Activated T-cell treated with anti-CD3 and anti-CD28 coated beads, Interleukin-2, amount 50 U/mL, for 1 hour (primary cell): ENCODE data around the gene CYTH4.
"Not testable (repeated sequence)": the region's sequence is repeated elsewhere in the genome, so short reads cannot be mapped to it uniquely, and the experiment has no call there.

Experiments used
- DNase-seq: peaks from one replicate; pipeline ENCODE4 v3.0.0-alpha.2; 2020

CYTH4 gene

DNA sequence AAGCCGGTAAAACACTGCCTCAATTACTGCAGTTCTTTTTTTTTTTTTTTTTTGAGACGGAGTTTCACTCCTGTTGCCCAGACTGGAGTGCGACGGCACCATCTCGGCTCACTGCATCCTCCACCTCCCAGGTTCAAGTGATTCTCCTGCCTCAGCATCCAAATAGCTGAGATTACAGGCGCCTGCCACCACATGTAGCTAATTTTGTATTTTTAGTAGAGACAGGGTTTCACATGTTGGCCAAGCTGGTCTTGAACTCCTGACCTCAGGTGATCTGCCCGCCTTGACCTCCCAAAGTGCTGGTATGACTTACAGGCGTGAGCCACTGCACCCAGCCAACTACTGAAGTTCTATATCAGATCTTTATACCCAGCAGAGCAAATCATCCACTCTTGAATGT is 30.5 kb upstream of the CYTH4 start:
- DNase-seq, result not testable (repeated sequence)

GRCh38 chr22:37253126-37253660 is 29.1 kb upstream of the CYTH4 start:
- no peak for DNase-seq

- no peak for DNase-seq
Observed at GRCh38 chr22:37254209-37254866, 28.0 kb upstream of the CYTH4 start.

- no peak for DNase-seq
Observed at GRCh38 chr22:37254867-37255233, 27.5 kb upstream of the CYTH4 start.

GRCh38 chr22:37255558-37256006 is 26.7 kb upstream of the CYTH4 start:
- no peak for DNase-seq

GRCh38 chr22:37256075-37256726 is 26.1 kb upstream of the CYTH4 start:
- DNase-seq, result no peak

DNA sequence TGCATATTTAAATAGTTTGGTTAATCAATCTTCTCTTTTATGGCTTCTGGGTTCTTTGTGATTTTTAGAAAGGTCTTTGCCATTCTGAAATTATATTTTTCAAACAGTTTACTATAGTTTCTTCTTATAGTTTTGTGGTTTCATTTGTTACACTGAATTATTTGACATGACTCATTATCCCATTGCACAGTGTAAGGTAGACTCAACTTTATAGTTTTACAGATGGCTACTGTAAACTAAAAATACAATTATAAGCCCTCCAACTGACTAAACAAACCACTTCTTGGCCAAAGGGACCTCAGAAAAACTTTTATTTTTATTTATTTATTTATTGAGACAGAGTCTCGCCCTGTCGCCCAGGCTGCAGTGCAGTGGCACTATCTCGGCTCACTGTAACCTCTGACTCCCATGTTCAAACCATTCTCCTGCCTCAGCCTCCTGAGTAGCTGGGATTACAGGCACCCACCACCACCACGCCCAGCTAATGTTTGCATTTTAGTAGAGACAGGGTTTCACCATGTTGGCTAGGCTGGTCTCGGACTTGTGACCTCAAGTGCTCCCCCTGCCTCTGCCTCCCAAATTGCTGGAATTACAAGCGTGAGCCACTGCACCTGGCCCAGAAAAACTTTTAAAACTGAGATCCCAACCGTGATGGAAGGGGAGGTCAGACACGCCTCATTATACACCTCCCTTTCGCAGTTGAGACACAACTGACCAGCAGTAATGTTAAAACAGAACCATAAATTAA is 24.1 kb upstream of the CYTH4 start:
- no peak for DNase-seq

- no peak for DNase-seq
Observed at GRCh38 chr22:37258753-37259401, 23.4 kb upstream of the CYTH4 start.

DNA sequence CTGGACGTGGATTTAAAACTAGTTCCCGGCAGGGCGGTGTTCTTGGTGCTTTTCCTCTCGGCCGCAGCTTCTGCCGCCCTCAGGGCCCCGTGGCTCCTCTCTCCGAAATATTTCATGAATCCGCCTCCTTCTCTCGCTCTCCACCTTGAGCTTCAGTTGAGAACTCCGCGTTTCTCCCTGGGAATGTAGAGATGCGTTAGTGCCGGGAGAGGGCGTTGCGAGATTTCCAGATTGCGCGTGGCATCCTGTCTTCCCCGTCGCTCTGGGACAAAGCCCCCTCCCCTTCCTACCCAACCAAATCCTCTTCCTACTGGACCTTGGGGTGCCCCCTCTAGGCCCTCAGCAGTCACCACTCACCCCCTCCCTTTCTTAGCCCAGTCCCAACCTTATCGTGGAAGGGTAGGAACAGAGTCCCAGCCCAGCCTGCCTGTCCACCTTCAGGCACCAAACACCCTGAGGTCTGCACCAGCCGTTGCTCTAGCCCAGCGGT is 22.7 kb upstream of the CYTH4 start:
- peak; percentile 40 for DNase-seq

DNA sequence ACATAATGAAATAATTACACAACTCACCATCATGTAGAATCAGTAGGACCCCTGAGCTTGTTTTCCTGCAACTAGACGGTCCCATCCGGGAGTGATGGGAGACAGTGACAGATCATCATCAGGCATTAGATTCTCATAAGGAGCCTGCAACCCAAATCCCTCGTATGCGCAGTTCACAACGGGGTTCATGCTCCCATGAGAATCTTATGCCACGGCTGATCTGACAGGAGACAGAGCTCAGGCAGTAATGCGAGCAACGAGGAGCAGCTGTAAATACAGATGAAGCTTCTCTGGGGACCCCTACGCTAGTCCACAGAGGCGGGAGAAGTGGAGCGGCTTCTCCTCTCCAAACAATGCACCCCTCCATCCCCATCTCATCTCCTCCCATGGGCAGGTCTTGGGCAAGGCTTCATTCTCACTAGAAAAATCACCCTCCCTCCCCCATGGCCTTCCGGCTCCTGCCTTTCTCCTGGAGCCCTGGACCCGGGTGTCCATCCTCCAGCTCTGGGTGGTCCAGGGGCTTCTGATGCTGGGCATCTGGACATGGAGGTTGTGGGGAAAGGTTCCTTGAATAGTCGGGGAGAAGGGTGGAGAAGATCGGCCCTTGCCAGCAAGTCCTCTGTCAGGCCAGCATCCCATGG is 22.0 kb upstream of the CYTH4 start:
- DNase-seq, result no peak

DNA sequence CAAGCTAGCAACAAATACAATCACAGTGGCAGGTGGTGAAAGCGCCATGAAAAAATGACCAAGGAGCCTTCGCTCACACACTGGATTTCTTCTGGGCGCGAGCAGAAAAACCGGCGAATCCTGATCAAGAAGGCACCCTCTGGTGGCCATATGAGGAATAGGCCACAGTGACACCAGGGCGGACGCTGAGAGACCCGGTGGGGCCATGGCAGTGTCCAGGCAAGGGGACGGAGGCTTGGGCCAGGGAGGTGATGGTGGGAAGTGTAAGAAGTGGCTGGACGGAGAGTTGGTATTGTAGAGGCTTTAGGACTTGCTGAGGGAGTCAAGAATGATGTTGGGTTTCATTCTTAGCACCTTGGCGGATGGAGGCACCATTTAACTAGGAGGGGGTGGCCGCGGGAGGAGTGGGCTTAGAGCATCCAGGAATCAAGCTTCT is 21.4 kb upstream of the CYTH4 start:
- peak; percentile 71 for DNase-seq

GRCh38 chr22:37262346-37262745 is 20.0 kb upstream of the CYTH4 start:
- DNase-seq, result no peak

DNA sequence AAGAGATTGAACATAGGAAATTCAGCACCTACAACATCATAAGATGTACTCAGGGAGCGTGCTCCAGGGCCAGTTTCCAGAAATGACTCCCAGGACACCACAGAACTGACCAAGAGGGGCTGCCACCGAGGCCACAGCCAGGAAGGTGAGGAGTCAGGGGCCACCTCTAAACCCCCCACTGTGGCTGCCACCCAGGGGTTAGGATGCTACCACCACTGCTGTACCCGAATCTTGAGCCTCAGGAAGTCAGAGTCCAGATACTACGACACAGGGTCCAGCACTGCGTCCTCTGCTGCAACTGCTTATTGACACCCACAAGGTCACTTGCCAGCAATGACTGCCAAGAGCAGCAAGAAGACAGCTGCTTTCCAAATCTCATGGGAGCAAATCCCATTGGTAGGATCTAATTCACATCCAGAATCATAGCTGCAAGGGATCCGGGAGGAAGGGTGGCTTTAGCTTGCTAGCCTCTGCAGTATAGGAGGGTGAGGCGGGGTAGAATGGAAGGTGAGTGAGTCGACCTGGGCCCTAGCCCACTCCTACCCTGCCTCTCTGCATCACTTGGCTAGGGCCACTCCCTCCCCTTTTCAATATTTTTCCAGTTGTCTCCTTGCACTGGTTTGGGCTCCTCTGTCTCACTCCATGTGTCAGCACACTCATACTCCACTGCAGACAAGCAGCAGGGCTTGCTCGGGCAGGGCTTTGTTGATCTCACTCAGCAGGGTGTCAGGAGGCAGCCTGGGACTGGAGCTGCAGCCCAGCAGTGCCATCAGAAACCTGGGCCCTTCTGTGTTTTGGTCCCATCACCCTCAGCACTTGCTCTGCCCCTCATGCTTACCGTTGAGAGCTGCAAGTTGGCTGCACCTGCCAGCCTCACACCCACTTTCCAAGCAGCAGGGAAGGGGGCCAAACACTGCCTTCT is 18.1 kb upstream of the CYTH4 start:
- no peak for DNase-seq

GRCh38 chr22:37266581-37267134 is 15.7 kb upstream of the CYTH4 start:
- no peak for DNase-seq

- peak; percentile 84 for DNase-seq
Observed at GRCh38 chr22:37267135-37267587, 15.1 kb upstream of the CYTH4 start.

GRCh38 chr22:37267661-37268413 is 14.5 kb upstream of the CYTH4 start:
- no peak for DNase-seq

DNA sequence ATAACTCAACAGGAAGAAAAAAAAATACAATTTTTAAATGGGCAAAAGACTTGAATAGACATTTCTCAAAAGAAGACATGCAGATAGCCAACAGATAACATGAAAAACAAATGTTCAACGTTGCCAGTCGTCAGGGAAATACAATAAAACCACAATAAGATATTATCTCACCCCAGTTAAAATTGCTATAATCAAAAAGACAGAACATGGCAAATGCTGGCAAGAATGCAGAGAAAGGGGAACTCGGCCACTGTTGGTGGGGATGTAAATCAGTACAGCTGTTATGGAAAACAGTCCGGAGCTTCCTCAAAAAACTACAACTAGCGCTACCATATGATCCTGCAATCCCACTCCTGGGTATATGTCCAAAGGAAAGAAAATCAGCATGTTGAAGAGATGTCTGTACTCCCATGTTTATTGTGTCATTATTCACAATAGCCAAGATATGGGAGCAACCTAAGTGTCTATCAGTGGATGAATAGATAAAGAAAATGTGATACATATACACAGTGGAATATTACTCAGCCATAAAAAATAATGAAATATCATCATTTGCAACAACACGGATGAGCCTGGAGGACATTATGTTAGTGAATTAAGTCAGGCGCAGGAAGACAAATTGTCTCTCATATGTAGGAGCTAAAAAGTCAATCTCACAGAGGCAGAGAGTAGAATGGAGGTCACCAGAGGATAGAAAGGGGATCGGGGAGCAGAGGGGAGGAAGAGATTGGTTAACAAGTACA is 12.2 kb upstream of the CYTH4 start:
- DNase-seq, result no peak

- DNase-seq, result no peak
Observed at GRCh38 chr22:37270928-37271650, 11.2 kb upstream of the CYTH4 start.
